Activated CD8-positive, alpha-beta memory T cell treated with anti-CD3 and anti-CD28 coated beads for 36 hours (primary cell): ENCODE measurements around the gene PBX1. TPM values are rescaled to one million over a fixed set of nuclear protein-coding genes. Genes with fewer than 3 reads are reported as not detected.

ENCODE experiments used
- CTCF ChIA-PET: fragments of 350-600 bp; sonication (Branson Sonifier 250); formaldehyde crosslinking; loops from one replicate; lab custom pipeline; 2021; ENCODE audit warnings: antibody characterized with exemption; lab: Charles Lee
- POLR2A ChIA-PET: fragments of 350-600 bp; sonication (Branson Sonifier 250); formaldehyde crosslinking; loops from one replicate; lab custom pipeline; 2021; ENCODE audit warnings: antibody characterized with exemption; lab: Charles Lee
- total RNA-seq, 2 experiments: library from RNA; stranded (reverse); gene quantifications; one replicate each; pipeline ENCODE4 v1.2.3, GENCODE V29; 2021

Gene PBX1
- total RNA-seq, 2 experiments from 2014 or later: not detected

- POLR2A ChIA-PET: no interaction called here
- CTCF ChIA-PET: no interaction called here
Observed at GRCh38 chr1:164813776-164814175, 254.8 kb downstream of the PBX1 start.

GRCh38 chr1:164821648-164822047 lies 262.7 kb downstream of the PBX1 start:
- ChIA-PET POLR2A (no interaction called here), CTCF (no interaction called here)

GRCh38 chr1:164823486-164824279 lies 264.7 kb downstream of the PBX1 start:
- CTCF ChIA-PET: no interaction called here
- POLR2A ChIA-PET: no interaction called here

GRCh38 chr1:164824542-164824941 lies 265.6 kb downstream of the PBX1 start:
- ChIA-PET POLR2A (no interaction called here), CTCF (no interaction called here)

GRCh38 chr1:164830628-164831027 lies 271.6 kb downstream of the PBX1 start:
- POLR2A ChIA-PET: no interaction called here
- CTCF ChIA-PET: no interaction called here

- CTCF ChIA-PET: no interaction called here
- POLR2A ChIA-PET: no interaction called here
Observed at GRCh38 chr1:164834641-164835040, 275.7 kb downstream of the PBX1 start.

- CTCF ChIA-PET: no interaction called here
- POLR2A ChIA-PET: no interaction called here
Observed at GRCh38 chr1:164836614-164837018, 277.6 kb downstream of the PBX1 start.

- POLR2A ChIA-PET: no interaction called here
- CTCF ChIA-PET: no interaction called here
Observed at GRCh38 chr1:164838786-164839185, 279.8 kb downstream of the PBX1 start.

- CTCF ChIA-PET: no interaction called here
- POLR2A ChIA-PET: no interaction called here
Observed at GRCh38 chr1:164840936-164841335, 282.0 kb downstream of the PBX1 start.

- POLR2A ChIA-PET: no interaction called here
- CTCF ChIA-PET: no interaction called here
Observed at GRCh38 chr1:164841702-164842465, 282.9 kb downstream of the PBX1 start.

- ChIA-PET CTCF (no interaction called here), POLR2A (no interaction called here)
Observed at GRCh38 chr1:164842870-164843269, 283.9 kb downstream of the PBX1 start.

- ChIA-PET POLR2A (no interaction called here), CTCF (no interaction called here)
Observed at GRCh38 chr1:164843743-164844500, 284.9 kb downstream of the PBX1 start.

GRCh38 chr1:164846731-164847691 lies 288.0 kb downstream of the PBX1 start:
- ChIA-PET CTCF (no interaction called here), POLR2A (no interaction called here)

- ChIA-PET POLR2A (no interaction called here), CTCF (no interaction called here)
Observed at GRCh38 chr1:164853146-164853545, 294.2 kb downstream of the PBX1 start.

- ChIA-PET CTCF (no interaction called here), POLR2A (no interaction called here)
Observed at GRCh38 chr1:164855716-164856329, 296.8 kb downstream of the PBX1 start.

GRCh38 chr1:164856381-164856780 lies 297.4 kb downstream of the PBX1 start:
- CTCF ChIA-PET: no interaction called here
- POLR2A ChIA-PET: no interaction called here

GRCh38 chr1:164857439-164857838 lies 298.5 kb downstream of the PBX1 start:
- POLR2A ChIA-PET: no interaction called here
- CTCF ChIA-PET: no interaction called here

GRCh38 chr1:164858096-164858632 lies 299.2 kb downstream of the PBX1 start:
- ChIA-PET POLR2A (no interaction called here), CTCF (no interaction called here)

- ChIA-PET CTCF (no interaction called here), POLR2A (no interaction called here)
Observed at GRCh38 chr1:164861632-164862031, 302.6 kb downstream of the PBX1 start.
